Posterior vena cava (tissue), 2 donors: ENCODE results near the gene TMEM139. TPM values are rescaled to one million over a fixed set of nuclear protein-coding genes. Genes with fewer than 3 reads are reported as not detected.
"Not testable (repeated sequence)": the region's sequence is repeated elsewhere in the genome, so short reads cannot be mapped to it uniquely, and the experiment has no call there.

ENCODE experiments used
- DNase-seq: peaks from one replicate; pipeline ENCODE4 v3.0.0-alpha.2; 2020; ENCODE audit warnings: low spot score
- intact Hi-C, 2 donors: fragments of 100-400 bp; cut with DNase I; formaldehyde crosslinking; loops; one replicate each; pipeline versions ENCODE4 v1.14.1 to v1.14.2; 2022 to 2023
- total RNA-seq, 2 donors: library from RNA; stranded (reverse); fragmentation: NEBNext Ultra II Directional; extraction: Animal tissue kit (Norgen Biotek cat#: 25700); gene quantifications; one replicate each; pipeline ENCODE4 v1.2.1, GENCODE V29; 2021
- donor health status: DM: yes; HTN: yes; CAD: no.
- donor health status: DM: yes; HTN: yes; CAD: no.

TMEM139 gene
- total RNA-seq, 2 donors from 2014 or later: 0.29 TPM; not detected in 1

- intact Hi-C loops: no loop called here
- no peak for DNase-seq
Observed at GRCh38 chr7:143285806-143286521, 1.2 kb downstream of the TMEM139 start.

DNA sequence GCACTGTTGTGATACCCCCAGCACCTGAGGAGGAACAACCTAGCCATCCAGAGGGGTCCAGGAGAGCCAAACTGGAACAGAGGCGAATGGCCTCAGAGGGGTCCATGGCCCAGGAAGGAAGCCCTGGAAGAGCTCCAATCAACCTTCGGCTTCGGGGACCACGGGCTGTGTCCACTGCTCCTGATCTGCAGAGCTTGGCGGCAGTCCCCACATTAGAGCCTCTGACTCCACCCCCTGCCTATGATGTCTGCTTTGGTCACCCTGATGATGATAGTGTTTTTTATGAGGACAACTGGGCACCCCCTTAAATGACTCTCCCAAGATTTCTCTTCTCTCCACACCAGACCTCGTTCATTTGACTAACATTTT is 1.7 kb downstream of the TMEM139 start:
- no peak for DNase-seq
- intact Hi-C loops: no loop called here

- intact Hi-C loops: no loop called here
Observed at GRCh38 chr7:143287339-143287934, 2.7 kb downstream of the TMEM139 start.

GRCh38 chr7:143287935-143288826 is 3.4 kb downstream of the TMEM139 start, which contains the start of gene CASP2:
Gene CASP2, plus strand, starts transcription at chr7:143288351. Its CDS starts 105 bp downstream, at chr7:143288456.
- peak; percentile 99 for DNase-seq
- intact Hi-C loops: no loop called here

More at GRCh38 chr7:143287339-143287934, 2.7 kb downstream of the TMEM139 start:
- no peak for DNase-seq

- intact Hi-C loops: no loop called here
Observed at GRCh38 chr7:143288836-143289235, 4.1 kb downstream of the TMEM139 start.

DNA sequence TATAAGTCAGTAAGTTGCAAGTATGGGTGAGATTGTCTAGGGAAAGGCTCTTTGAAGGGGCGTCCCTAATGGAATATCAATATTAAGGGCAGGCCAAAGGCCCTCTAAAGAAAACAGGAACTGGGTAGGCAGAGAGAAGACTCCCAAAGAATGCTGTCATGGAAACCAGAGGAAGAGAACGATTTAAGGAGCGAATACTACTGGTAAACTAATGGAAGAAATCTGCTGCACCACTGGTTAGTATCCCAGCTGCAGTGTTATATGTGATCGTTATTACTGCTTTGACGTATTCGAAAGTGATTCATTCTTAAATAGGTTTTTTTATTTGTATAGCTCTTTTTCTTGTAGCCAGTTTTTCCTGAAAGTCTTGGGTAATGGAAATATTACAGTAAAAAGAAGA is 4.7 kb downstream of the TMEM139 start:
- intact Hi-C loops: no loop called here

More at GRCh38 chr7:143288836-143289235, 4.1 kb downstream of the TMEM139 start:
- DNase-seq: no peak

DNA sequence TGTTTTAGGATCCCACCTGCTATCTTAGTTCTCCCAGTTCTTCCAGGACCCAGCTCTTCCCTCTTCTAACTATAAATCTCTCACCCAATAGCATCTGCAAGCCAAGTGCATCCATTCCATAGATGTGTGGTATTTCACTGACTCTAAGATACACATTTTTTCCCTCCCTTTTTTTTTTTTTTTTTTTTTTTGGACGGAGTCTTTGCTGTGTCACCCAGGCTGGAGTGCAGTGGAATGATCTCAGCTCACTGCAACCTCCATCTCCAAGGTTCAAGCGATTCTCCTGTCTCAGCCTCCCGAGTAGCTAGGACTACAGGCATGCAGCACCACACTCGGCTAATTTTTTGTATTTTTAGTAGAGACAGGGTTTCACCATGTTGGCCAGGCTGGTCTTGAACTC is 5.1 kb downstream of the TMEM139 start:
- DNase-seq: not testable (repeated sequence)
- intact Hi-C loops: loop anchor here in 1 of 2 donors (10.0 kb wide), 1 partner anchor 45 kb away; no protein-coding TSS in a partner anchor

More for the DNA sequence above, 4.7 kb downstream of the TMEM139 start:
- no peak for DNase-seq

DNA sequence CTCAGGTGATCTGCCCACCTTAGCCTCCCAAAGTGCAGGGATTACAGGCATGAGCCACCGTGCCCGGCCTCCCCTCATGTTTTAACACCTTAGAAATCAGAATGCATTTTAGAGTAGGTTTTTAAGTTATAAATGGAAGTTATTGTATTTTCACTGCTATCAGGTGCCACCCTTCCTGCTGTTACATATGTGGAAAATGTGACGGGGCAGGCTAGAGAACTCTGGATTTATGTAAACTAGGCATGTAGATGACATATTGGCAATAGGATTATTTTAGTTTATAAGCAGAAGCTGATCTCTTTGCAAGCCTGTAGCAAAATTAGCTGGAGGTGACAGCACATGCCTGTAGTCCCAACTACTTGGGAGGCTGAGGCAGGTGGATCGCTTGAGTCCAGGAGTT is 5.5 kb downstream of the TMEM139 start:
- DNase-seq: no peak
- intact Hi-C loops: loop anchor here in 1 of 2 donors (10.0 kb wide), 1 partner anchor 45 kb away; no protein-coding TSS in a partner anchor

DNA sequence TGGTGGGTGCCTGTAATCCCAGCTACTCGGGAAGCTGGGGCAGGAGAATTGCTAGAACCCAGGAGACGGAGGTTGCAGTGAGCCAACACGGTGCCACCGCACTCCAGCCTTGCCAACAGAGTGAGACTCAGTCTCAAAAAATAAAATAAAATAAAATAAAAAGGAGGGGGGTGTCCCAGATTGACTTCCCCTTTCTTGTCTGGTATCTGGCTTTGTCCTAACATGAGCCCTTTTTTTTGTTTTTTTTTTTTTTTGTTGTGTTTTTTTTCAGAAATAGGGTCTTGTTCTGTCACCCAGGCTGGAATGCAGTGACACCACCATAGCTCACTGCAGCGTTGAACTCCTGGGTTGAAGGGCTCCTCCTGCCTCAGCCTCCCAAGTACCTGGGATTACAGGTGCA is 8.1 kb downstream of the TMEM139 start:
- intact Hi-C loops: loop anchor here in 1 of 2 donors (10.0 kb wide), 1 partner anchor 48 kb away; no protein-coding TSS in a partner anchor
- DNase-seq: no peak

- intact Hi-C loops: loop anchor here in 1 of 2 donors (10.0 kb wide), 1 partner anchor 51 kb away; no protein-coding TSS in a partner anchor
- no peak for DNase-seq
Observed at GRCh38 chr7:143295870-143296269, 11.1 kb downstream of the TMEM139 start.

GRCh38 chr7:143296686-143297085 is 11.9 kb downstream of the TMEM139 start:
- DNase-seq: no peak
- intact Hi-C loops: loop anchor here in 1 of 2 donors (10.0 kb wide), 1 partner anchor 52 kb away; no protein-coding TSS in a partner anchor

DNA sequence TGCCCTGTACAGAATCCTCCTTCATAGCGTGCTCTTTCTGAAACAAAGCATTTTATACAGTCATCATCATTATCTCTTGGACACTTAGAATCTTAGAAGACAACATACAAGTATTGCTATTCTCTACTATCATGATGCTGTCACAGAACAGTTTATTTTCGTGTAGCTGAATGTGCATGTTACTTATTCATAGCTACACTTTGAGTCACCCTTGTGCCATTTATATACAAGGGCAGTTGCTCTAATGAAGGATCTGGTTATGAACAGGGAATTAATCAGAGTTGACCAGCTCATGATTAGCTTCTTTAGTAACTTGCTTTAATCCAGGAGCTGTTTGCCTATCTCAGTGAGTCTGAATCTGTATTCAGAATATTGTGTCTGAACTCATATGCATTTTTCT is 14.6 kb downstream of the TMEM139 start:
- intact Hi-C loops: loop anchor here in 1 of 2 donors (10.0 kb wide), 1 partner anchor 55 kb away; no protein-coding TSS in a partner anchor
- DNase-seq: no peak

DNA sequence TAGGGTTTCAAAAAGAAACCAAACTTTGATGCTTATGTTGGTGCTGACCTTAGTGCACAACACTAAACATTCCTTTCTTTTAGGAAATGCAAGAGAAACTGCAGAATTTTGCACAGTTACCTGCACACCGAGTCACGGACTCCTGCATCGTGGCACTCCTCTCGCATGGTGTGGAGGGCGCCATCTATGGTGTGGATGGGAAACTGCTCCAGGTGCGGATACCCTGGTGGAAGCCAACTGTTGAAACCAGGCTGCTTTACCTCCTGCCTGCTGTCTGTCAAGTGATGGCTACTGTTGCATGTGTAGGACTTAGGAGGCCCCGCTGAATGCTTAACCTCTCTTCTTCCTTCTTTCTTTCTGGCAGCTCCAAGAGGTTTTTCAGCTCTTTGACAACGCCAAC is 15.1 kb downstream of the TMEM139 start:
- DNase-seq: no peak
- intact Hi-C loops: loop anchor here in 1 of 2 donors (10.0 kb wide), 1 partner anchor 55 kb away; no protein-coding TSS in a partner anchor

DNA sequence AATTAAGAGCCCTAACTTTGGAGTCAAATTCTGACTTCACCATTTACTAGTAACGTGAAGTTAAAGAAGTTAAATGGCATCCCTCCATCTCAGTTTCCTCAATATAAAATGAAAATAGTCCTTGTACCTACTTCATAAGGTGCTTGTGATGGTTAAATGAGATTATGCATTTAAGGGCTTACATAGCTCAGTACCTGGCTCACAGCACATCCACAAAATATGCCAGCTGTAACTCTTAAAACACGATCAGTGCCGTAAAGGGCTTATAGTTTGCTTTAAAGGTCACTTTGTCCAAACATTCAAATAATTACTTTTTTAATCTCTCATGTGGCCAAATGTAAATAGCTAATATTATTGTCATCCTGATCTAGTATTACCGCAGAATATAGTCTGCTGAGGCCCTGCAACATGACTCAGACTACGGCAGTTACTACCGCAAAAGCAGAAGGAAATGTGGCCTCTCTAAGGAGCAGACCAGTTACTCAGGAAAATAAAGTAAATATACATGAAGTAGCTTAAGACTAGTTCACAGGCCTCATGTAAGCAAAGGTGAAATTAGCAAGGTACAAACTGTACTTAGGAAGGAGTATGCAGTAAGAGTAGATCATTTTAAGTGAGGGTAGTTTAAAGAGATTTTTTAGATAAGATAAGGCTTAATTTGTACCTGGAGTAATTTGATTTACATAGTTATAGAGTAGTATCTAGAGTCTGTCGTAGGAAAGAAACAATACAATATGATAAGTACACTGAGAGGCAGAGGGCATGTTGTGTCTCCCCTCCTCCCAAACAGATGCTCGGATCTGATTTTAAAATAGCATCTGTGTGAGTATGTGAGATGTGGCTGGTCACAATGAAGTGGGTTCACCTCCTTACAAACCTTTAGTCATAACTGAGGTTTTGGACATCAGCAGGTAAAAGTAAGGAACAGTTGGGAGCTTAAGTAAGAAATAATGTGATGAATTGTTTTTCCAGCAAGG is 16.5 kb downstream of the TMEM139 start:
- intact Hi-C loops: no loop called here
- no peak for DNase-seq

DNA sequence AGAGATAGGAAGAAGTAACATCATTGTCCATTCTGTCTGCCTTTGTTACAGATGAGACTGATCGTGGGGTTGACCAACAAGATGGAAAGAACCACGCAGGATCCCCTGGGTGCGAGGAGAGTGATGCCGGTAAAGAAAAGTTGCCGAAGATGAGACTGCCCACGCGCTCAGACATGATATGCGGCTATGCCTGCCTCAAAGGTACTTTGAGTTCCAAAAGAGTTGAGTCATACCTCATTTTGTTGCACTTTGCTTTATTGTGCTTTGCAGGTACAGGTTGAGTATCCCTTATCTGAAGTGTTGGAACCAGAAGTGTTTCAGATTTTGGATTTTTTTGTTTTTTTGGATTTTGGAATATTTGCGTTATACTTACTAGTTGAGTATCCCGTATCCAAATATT is 19.0 kb downstream of the TMEM139 start:
- intact Hi-C loops: no loop called here
- DNase-seq: no peak

DNA sequence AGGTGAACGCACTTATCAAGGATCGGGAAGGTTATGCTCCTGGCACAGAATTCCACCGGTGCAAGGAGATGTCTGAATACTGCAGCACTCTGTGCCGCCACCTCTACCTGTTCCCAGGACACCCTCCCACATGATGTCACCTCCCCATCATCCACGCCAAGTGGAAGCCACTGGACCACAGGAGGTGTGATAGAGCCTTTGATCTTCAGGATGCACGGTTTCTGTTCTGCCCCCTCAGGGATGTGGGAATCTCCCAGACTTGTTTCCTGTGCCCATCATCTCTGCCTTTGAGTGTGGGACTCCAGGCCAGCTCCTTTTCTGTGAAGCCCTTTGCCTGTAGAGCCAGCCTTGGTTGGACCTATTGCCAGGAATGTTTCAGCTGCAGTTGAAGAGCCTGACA is 20.2 kb downstream of the TMEM139 start:
- intact Hi-C loops: no loop called here
- DNase-seq: no peak

DNA sequence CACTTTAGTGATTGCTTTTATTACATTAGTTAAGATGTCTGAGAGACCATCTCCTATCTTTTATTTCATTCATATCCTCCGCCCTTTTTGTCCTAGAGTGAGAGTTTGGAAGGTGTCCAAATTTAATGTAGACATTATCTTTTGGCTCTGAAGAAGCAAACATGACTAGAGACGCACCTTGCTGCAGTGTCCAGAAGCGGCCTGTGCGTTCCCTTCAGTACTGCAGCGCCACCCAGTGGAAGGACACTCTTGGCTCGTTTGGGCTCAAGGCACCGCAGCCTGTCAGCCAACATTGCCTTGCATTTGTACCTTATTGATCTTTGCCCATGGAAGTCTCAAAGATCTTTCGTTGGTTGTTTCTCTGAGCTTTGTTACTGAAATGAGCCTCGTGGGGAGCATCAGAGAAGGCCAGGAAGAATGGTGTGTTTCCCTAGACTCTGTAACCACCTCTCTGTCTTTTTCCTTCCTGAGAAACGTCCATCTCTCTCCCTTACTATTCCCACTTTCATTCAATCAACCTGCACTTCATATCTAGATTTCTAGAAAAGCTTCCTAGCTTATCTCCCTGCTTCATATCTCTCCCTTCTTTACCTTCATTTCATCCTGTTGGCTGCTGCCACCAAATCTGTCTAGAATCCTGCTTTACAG is 20.8 kb downstream of the TMEM139 start:
- peak; percentile 92 for DNase-seq
- intact Hi-C loops: no loop called here

DNA sequence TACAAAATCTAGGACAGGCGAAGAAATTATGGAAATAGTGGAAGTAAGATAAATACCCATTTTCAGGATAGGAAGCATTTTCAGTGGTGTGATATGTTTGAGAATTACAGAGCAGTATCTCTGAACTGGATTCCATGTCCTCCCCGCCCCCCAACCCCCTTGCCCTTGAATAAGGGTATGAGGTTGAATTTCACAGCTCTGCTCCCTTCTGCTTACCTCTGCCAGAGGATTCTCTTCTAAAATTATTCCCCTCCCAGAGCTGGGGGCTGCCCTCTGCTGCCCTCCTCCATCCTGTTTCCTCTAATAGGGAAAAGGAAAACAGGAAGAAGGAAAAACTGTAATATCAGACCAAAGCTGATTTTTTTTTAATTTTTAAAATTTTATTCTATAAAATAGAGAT is 23.9 kb downstream of the TMEM139 start:
- DNase-seq: no peak
- intact Hi-C loops: no loop called here
